HG02840 (cell line): ENCODE results near the gene RWDD1.
A peak's percentile ranks its signal among the peaks of the same experiment; 100 is the strongest.
"Not testable (repeated sequence)": the region's sequence is repeated elsewhere in the genome, so short reads cannot be mapped to it uniquely, and the experiment has no call there.

Experiments
- ATAC-seq: cut with Tn5 transposase; IDR thresholded peaks from one replicate; pipeline ENCODE4 v1.9.1; 2021; ENCODE audit warnings: mild to moderate bottlenecking, moderate library complexity, moderate number of reproducible peaks; ENCODE audit not compliant: unreplicated experiment, low FRiP score

Gene RWDD1

DNA sequence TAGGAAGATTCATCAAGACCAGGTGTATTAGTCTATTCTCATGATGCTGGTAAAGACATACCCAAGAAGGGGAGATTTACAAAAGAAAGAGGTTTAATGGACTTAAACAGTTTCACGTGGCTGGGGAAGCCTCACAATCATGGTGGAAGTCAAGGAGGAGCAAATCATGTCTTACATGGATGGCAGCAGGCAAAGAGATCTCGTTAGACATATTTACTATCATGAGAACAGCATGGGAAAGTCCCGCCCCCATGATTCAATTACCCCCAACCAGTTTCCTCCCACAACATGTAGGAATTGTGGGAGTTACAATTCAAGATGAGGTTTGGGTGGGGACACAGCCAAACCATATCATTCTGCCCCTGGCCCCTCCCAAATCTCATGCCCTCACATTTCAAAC is 32.6 kb downstream of the RWDD1 start:
- not testable (repeated sequence) for ATAC-seq

DNA sequence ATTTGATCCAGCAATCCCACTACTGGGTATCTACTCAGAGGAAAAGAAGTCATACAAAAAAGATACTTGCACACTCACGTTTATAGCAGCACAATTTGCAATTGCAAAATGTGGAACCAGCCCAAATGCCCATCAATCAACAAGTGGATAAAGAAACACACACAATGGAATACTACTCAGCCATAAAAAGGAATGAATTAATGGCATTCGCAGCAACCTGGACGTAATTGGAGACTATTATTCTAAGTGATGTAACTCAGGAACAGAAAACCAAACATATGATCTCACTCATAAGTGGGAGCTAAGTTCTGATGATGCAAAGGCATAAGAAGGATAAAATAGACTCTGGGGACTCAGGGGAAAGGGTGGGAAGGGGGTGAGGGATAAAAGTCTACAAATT is 33.6 kb downstream of the RWDD1 start:
- ATAC-seq: not testable (repeated sequence)

DNA sequence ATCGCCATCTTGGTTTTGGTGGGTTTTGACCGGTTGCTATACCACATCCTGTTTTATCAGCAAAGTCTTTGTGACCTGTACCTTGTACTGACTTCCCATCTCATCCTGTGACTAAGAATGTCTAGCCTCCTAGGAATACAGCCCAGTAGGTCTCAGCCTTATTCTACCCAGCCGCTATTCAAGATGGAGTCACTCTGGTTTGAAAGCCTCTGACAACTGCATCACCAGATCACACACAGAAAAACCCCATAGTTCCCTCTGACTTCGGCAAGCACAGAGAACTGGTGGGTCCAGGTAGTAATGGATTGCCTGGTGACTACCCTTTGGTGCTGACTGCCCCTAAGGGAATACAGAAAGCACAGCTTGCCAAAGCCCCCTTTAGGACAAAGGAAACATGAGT is 34.6 kb downstream of the RWDD1 start:
- no peak for ATAC-seq

DNA sequence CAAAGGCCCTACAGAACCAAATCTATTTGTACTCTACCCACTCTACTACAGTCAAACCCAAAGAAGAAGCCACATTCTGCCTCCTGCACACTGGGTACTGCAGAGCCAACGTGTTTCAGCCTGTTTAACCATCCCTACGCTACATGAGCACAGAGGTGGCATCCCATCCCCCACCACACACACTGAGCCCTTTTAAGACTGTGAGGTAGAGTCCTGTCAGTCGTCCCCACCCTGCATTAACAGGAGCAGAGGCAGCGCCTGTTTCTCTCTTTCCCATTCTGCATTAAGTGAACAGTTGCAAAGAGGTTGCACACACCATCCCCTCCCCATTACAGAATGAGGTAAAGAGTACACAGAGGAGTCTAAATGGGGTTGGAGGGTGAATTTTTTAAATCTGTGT is 39.8 kb downstream of the RWDD1 start:
- ATAC-seq: no peak

DNA sequence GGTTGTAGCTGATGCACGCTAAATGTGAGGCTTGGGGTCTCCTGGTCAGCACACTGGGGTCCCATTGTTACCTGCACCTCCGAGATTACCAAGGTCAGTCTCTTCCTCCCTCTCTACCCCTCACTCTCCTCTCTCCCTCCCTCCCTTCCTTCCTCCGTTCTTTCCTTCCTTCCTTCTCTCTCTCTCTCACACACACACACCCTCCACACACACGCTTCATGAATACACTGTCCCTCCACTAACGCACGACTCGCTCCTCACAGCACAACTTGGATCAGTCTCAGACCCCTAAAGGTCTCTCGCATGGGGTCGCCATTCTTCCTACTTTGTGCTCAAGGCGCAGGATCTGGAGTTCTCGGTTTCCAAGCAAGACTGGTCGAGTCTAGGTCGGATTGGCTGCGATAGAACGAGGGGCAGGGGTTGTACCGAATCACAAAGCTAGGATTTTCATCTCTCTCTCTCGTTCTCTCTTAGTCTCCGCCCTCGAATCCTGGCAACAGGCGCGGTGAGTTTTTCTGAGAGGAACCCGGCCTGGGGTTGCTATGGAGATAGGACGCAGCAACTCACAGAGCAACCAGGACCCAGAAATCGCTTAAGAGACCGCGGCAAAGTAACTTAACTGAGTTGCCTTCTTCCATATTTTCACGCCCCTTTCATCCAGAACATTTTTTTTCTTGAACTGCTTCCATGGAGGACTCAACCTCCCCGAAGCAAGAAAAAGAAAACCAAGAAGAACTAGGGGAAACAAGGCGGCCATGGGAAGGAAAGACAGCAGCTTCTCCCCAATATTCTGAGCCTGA is 44.8 kb downstream of the RWDD1 start, which contains the start of gene RSPH4A:
Gene RSPH4A, plus strand, starts transcription at position 543 of the 800 bp plus-strand sequence. Its CDS starts 145 bp downstream, at position 688.
- peak; percentile 99 for ATAC-seq

DNA sequence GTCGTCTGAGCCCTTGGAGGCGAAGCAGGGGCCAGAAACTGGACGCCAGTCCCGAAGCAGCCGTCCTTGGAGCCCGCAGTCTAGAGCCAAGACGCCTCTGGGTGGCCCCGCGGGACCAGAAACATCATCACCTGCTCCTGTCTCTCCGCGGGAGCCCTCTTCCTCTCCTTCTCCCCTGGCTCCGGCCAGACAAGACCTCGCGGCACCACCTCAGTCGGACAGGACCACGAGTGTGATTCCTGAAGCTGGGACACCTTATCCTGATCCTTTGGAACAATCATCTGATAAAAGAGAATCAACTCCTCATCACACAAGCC is 45.4 kb downstream of the RWDD1 start:
- ATAC-seq: no peak

DNA sequence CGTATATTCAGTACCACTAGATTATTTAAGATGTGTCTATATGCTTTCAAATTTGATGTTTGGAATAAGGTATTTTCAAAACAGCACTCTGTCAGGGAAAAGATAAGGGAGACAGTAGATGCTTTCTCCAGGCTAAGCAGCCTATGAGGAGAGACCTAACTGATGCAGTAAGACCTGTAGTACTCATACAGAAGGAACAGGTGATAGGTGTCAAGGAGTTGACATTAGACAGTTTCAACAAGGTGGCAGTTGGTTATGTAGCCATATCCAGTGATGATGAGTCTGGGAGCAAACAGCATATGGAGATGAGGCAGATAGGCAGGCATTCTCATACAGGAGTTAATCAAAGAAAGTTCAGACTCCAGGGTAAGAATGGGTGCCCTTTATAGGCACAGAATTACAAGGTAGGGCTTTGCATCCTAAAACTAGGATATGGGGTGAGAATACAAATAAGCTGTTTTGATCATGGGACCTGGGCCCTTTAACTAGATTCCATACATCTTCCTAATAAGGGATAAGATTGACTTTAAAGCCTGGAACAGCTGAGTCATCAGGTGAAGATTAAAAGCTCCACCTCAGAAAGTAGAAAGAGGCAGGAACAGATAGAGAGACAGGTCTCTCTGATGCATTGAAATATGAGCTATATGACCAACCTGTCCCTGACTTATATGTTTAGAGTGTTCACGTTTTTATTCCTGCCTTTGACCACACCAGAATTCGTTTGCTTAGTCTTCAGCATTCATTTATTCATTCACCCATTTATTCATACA is 52.9 kb downstream of the RWDD1 start:
- ATAC-seq: no peak

DNA sequence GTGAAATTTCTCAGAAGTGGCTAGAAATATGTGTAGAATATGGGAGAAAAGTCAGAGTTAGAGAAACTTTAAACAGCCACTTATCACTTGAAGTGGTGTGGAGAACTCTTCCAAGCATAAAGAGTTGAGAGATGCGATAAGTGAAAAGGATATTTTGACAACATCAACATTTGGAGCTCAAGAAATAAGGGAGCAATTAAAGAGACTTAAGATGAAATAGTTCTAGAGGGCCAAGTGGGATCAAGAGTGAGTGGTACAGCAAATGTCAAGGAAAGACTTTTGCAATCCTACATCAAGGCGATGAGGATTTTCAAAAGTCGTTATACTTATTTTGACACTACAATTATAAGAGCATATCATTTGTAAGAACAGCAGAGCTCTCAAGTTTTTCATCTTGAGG is 54.6 kb downstream of the RWDD1 start:
- ATAC-seq: no peak

DNA sequence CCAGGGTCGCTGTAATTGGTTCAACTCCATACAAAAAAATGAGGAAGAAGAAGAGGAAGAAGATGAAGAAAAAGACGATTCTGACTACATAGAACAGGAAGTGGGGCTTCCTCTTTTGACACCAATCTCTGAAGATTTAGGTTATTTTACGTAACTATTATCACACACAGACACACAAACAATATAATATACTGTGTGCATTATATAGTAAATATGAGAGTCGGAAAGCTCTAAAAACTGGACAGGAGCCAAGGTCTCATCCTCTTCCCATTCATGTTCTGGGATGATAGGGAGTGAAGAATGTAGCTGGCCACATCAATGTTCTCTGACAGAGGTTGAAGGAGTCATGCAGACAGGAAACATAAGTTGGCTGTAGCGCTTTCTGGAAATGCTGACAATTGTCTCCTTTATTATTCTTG is 58.3 kb downstream of the RWDD1 start:
- ATAC-seq: no peak

DNA sequence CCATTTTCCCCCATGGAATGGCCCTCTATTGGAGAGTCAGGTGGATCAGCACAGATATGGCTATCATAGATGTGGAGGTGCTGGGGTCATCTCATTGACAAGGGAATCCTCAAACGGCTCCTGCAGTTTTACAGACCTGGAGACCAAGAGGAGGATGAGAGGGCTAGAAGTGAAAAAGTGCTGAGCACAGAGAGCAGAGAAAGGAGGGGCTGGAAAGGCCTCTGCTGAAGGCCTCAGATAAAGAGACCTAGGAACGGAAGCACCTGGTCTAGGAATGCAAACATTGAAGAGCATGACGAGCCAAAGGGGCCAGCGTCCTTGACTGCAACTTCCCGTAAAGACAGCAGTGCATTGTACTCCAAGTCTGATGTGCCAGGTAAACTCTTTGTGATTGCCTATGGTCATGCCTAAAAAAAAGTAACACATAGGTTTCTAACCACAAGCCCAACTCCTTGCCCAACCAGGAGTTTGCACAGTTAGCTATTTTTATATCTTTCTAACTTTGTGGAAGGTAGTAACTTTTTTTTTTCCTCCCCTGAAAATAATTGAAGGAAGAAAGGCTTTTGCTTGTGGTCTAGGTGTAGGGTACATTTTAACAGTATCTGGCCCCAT is 60.2 kb downstream of the RWDD1 start:
- ATAC-seq: no peak

DNA sequence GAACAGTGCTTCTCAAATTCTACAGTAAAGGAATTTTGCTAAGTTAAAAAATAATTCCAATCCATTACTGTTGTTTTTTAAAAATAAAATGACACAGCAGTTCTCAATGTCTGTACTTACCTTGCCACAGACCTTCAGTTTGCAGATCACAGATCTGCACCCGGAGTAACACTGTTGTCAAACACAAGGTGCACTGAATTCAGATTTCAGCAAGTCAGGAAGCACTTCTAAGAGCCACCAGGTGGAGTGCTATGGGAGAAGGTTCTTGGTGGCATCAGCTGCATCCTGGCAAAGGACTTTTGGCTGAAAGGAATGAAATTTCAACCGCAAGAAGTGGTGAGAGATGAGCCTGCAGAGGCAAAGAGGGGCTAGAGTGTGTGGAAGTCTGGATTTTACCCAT is 62.4 kb downstream of the RWDD1 start:
- no peak for ATAC-seq
